Central memory CD8-positive, alpha-beta T cell (primary cell): ENCODE results near the gene FBXW7.
A peak's percentile ranks its signal among the peaks of the same experiment; 100 is the strongest.

Source experiments
- ATAC-seq: fragments of 150-1000 bp; cut with Tn5 transposase; replicated peaks from 2 replicates; pipeline ENCODE4 v1.10.0; 2022; ENCODE audit warnings: mild to moderate bottlenecking, moderate FRiP score, moderate number of reproducible peaks; ENCODE audit not compliant: poor library complexity, severe bottlenecking; ENCODE audit errors: extremely low read depth
- DNase-seq, 2 donors: peaks; one replicate each; pipeline ENCODE4 v3.0.0; 2021; ENCODE audit warnings: low spot score in 2 of 2
- H3K27ac Mint-ChIP-seq: one replicate; pipeline ENCODE4 v1.8.0; 2022; ENCODE audit warnings: low read depth, mild to moderate bottlenecking, moderate library complexity, mixed read lengths
- H3K27me3 Mint-ChIP-seq: one replicate; pipeline ENCODE4 v1.8.0; 2022; ENCODE audit warnings: mixed read lengths
- H3K36me3 Mint-ChIP-seq: one replicate; pipeline ENCODE4 v1.8.0; 2022; ENCODE audit warnings: mild to moderate bottlenecking, moderate library complexity, mixed read lengths; ENCODE audit not compliant: insufficient read depth
- H3K4me1 Mint-ChIP-seq: one replicate; pipeline ENCODE4 v1.8.0; 2022; ENCODE audit warnings: mixed read lengths
- H3K4me3 Mint-ChIP-seq: one replicate; pipeline ENCODE4 v1.8.0; 2022; ENCODE audit warnings: mild to moderate bottlenecking, moderate library complexity, mixed read lengths
- H3K9me3 Mint-ChIP-seq: one replicate; pipeline ENCODE4 v1.8.0; 2022; ENCODE audit warnings: mixed read lengths

Gene FBXW7

GRCh38 chr4:152522754-152523153 is 13.1 kb downstream of the FBXW7 start:
- Mint-ChIP-seq H3K4me3 (no peak overlapping the region), H3K27ac (peak overlapping the region; percentile 70), H3K9me3 (no peaks in the 10 kb centered on the region)

DNA sequence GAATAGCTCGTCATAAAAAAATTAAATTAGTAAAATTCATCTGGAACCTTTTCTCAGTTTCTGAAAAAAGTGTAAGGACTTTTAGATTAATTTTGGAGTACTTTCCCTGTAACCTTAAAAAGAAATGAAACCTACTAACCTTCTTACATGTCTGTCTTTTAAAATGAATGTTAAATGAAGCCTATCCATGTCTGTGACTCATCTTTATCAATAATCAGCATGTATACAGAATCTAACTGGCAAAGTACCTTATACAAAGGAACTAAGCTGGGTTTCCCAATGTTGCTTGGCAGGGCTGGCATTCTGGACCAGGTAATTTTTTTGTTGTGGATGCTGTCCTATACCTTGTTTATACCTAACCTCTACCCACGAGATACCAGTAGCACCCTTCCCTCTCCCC is 13.6 kb downstream of the FBXW7 start:
- peaks cover 73% of the 10 kb centered on the region for H3K4me1 Mint-ChIP-seq
- DNase-seq (no peak), ATAC-seq (no peak)
- peaks cover 15% of the 10 kb centered on the region for H3K36me3 Mint-ChIP-seq
- H3K4me3 Mint-ChIP-seq, result no peak overlapping the region
- no peaks in the 10 kb centered on the region for H3K9me3 Mint-ChIP-seq
- H3K27ac Mint-ChIP-seq, result no peak overlapping the region
- no peaks in the 10 kb centered on the region for H3K27me3 Mint-ChIP-seq

More at GRCh38 chr4:152522754-152523153, 13.1 kb downstream of the FBXW7 start:
- Mint-ChIP-seq H3K36me3 (peaks cover 16% of the 10 kb centered on the region), H3K27me3 (no peaks in the 10 kb centered on the region), H3K4me1 (peaks cover 74% of the 10 kb centered on the region)
- ATAC-seq (no peak), DNase-seq (no peak)

GRCh38 chr4:152516156-152516555 is 19.7 kb downstream of the FBXW7 start:
- Mint-ChIP-seq H3K9me3 (no peaks in the 10 kb centered on the region), H3K4me3 (no peak overlapping the region), H3K36me3 (peaks cover 8% of the 10 kb centered on the region), H3K27ac (no peak overlapping the region), H3K4me1 (peaks cover 51% of the 10 kb centered on the region), H3K27me3 (no peaks in the 10 kb centered on the region)
- DNase-seq (no peak), ATAC-seq (no peak)

GRCh38 chr4:152515678-152516077 is 20.2 kb downstream of the FBXW7 start:
- Mint-ChIP-seq H3K27me3 (no peaks in the 10 kb centered on the region), H3K36me3 (peaks cover 9% of the 10 kb centered on the region), H3K4me1 (peaks cover 51% of the 10 kb centered on the region), H3K9me3 (no peaks in the 10 kb centered on the region), H3K27ac (no peak overlapping the region), H3K4me3 (no peak overlapping the region)
- no peak for ATAC-seq
- no peak for DNase-seq

GRCh38 chr4:152514356-152514755 is 21.5 kb downstream of the FBXW7 start:
- Mint-ChIP-seq H3K36me3 (peaks cover 5% of the 10 kb centered on the region), H3K4me1 (peaks cover 39% of the 10 kb centered on the region), H3K27ac (no peak overlapping the region), H3K9me3 (no peaks in the 10 kb centered on the region), H3K27me3 (no peaks in the 10 kb centered on the region), H3K4me3 (no peak overlapping the region)
- DNase-seq, result no peak
- ATAC-seq, result no peak

DNA sequence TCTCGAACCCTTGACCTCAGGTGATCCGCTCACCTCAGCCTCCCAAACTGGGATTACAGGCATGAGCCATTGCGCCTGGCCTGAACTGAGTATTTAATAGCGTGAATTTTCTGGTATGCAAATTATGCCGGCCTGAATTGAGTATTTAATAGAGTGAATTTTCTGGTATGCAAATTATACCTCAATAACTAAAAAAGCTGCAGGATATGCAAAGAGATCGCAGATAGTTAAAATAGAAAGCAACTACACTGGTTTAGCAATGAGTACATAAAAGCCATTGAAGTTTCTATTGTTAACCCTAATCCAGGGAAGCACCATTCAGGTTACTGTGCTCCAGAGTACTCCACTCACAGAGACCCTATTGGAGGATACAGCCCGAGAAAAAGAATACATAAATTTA is 22.8 kb downstream of the FBXW7 start:
- Mint-ChIP-seq H3K4me3 (no peak overlapping the region), H3K9me3 (no peaks in the 10 kb centered on the region), H3K36me3 (peaks cover 7% of the 10 kb centered on the region), H3K4me1 (peaks cover 38% of the 10 kb centered on the region), H3K27ac (no peak overlapping the region), H3K27me3 (no peaks in the 10 kb centered on the region)
- ATAC-seq (no peak), DNase-seq (no peak)

- H3K27me3 Mint-ChIP-seq, result no peaks in the 10 kb centered on the region
- no peak overlapping the region for H3K4me3 Mint-ChIP-seq
- DNase-seq (no peak), ATAC-seq (no peak)
- H3K36me3 Mint-ChIP-seq, result peaks cover 9% of the 10 kb centered on the region
- no peak overlapping the region for H3K27ac Mint-ChIP-seq
- H3K4me1 Mint-ChIP-seq, result peaks cover 38% of the 10 kb centered on the region
- H3K9me3 Mint-ChIP-seq, result no peaks in the 10 kb centered on the region
Observed at GRCh38 chr4:152512483-152512882, 23.4 kb downstream of the FBXW7 start.

GRCh38 chr4:152510349-152511147 is 25.3 kb downstream of the FBXW7 start:
- H3K4me1 Mint-ChIP-seq, result peaks cover 28% of the 10 kb centered on the region
- no peaks in the 10 kb centered on the region for H3K9me3 Mint-ChIP-seq
- no peak for DNase-seq
- peaks cover 12% of the 10 kb centered on the region for H3K36me3 Mint-ChIP-seq
- no peaks in the 10 kb centered on the region for H3K27me3 Mint-ChIP-seq
- peak overlapping the region; percentile 80 for H3K27ac Mint-ChIP-seq
- H3K4me3 Mint-ChIP-seq, result peak overlapping the region; percentile 58
- ATAC-seq, result peak; percentile 46

- no peak for DNase-seq
- no peak for ATAC-seq
- H3K27ac Mint-ChIP-seq, result peak overlapping the region; percentile 80
Observed at GRCh38 chr4:152509595-152510225, 26.2 kb downstream of the FBXW7 start.

DNA sequence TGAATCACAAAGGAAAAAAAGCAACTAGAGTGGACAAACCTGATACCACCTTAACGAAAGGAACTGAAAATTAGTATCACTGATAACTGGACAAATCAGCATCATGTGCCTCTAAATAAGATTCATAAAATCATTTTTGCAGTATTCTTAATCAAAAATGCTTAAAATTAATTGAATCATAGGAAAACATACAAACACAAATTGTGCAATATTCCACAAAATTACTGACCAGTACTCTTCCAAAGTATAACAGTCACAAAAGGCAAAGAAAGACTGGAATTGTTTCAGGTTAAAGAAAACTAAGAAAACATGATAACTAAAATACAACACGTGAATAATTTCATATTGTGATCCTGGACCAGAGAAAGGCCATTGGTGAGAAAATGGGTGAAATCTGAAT is 27.1 kb downstream of the FBXW7 start:
- H3K4me3 Mint-ChIP-seq, result no peak overlapping the region
- no peak overlapping the region for H3K27ac Mint-ChIP-seq
- ATAC-seq, result no peak
- H3K36me3 Mint-ChIP-seq, result peaks cover 9% of the 10 kb centered on the region
- H3K27me3 Mint-ChIP-seq, result no peaks in the 10 kb centered on the region
- no peaks in the 10 kb centered on the region for H3K9me3 Mint-ChIP-seq
- no peak for DNase-seq
- peaks cover 15% of the 10 kb centered on the region for H3K4me1 Mint-ChIP-seq

More at GRCh38 chr4:152509595-152510225, 26.2 kb downstream of the FBXW7 start:
- Mint-ChIP-seq H3K36me3 (peaks cover 11% of the 10 kb centered on the region), H3K9me3 (no peaks in the 10 kb centered on the region), H3K4me3 (no peak overlapping the region), H3K4me1 (peaks cover 23% of the 10 kb centered on the region), H3K27me3 (no peaks in the 10 kb centered on the region)

GRCh38 chr4:152508386-152508785 is 27.5 kb downstream of the FBXW7 start:
- Mint-ChIP-seq H3K9me3 (no peaks in the 10 kb centered on the region), H3K4me3 (no peak overlapping the region), H3K36me3 (peaks cover 9% of the 10 kb centered on the region), H3K4me1 (peaks cover 15% of the 10 kb centered on the region), H3K27me3 (no peaks in the 10 kb centered on the region), H3K27ac (no peak overlapping the region)
- ATAC-seq (no peak), DNase-seq (no peak)

GRCh38 chr4:152503653-152504290 is 32.1 kb downstream of the FBXW7 start:
- Mint-ChIP-seq H3K36me3 (peaks cover 5% of the 10 kb centered on the region), H3K9me3 (no peaks in the 10 kb centered on the region), H3K27me3 (no peaks in the 10 kb centered on the region), H3K27ac (no peak overlapping the region), H3K4me1 (peaks cover 11% of the 10 kb centered on the region), H3K4me3 (no peak overlapping the region)
- DNase-seq, result no peak
- no peak for ATAC-seq
